Stimulated activated CD8-positive, alpha-beta memory T cell treated with anti-CD3 and anti-CD28 coated beads, Interleukin-4, amount 100 ng/mL, for 4 hours (primary cell): Measurements from ENCODE around the gene RASAL2.

Experiments
- DNase-seq, 2 donors: peaks; one replicate each; pipeline ENCODE4 v3.0.0-alpha.2; 2020; ENCODE audit warnings: low read depth in 2 of 2, low spot score in 1 of 2

Gene RASAL2

GRCh38 chr1:178436899-178437298 is 343.0 kb downstream of the RASAL2 start:
- DNase-seq = no peak

DNA sequence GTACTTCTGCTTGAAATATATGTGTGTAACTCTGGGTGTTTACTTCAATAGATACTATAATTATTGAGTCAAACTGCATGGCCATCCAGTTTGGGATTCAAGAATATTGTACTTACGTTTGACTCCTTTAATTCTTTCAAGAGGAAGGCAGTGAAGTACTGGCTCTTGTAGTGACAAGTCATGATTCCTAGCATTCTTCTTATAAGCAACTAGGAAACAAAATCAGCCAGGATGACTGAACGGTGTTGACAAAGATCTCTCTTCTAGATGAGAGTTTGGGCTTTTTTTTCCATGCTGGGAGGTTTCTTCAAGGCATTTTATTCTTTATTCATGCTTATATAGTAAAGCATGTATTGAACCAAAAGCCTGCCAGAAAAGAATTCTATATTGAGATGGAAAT is 344.5 kb downstream of the RASAL2 start:
- DNase-seq = no peak

DNA sequence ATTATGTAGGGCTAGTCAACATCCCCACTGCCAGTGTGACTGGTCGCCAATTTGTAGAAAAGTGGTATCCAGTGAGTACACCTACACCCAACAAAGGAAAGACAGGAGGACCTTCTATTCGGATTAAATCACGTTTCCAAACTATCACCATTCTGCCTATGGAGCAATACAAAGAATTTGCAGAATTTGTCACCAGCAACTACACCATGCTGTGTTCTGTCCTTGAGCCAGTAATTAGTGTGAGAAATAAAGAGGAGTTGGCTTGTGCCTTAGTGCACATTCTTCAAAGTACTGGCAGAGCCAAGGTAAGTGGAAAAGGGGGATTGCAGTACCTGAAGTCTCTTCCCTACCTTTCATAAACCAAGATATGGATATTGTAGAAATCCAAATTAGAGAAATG is 349.0 kb downstream of the RASAL2 start:
- no peak for DNase-seq

- DNase-seq = no peak
These were observed 357.0 kb downstream of the RASAL2 start for GRCh38 chr1:178450871-178451270.

GRCh38 chr1:178451529-178451928 is 357.6 kb downstream of the RASAL2 start:
- DNase-seq = no peak

- DNase-seq = no peak
These were observed 358.1 kb downstream of the RASAL2 start for GRCh38 chr1:178452013-178452412.

DNA sequence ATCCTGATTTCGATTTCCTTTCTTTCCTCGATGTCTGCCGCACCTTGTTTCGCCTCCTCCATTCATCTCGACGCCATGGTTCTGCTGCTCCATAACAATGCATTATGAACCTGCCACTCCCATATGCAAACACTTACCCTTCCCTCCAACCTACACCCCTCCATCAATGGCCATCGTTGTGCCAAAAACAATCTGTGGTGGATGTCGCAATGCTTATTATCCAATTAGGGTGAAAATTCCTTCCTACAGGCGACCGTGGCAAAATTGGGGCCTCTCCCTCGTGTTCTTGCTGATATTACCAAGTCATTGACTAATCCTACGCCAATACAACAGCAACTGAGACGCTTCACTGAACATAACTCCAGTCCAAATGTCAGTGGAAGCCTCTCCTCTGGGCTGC is 362.6 kb downstream of the RASAL2 start:
- no peak for DNase-seq

- no peak for DNase-seq
These were observed 363.7 kb downstream of the RASAL2 start for GRCh38 chr1:178457651-178458050.

DNA sequence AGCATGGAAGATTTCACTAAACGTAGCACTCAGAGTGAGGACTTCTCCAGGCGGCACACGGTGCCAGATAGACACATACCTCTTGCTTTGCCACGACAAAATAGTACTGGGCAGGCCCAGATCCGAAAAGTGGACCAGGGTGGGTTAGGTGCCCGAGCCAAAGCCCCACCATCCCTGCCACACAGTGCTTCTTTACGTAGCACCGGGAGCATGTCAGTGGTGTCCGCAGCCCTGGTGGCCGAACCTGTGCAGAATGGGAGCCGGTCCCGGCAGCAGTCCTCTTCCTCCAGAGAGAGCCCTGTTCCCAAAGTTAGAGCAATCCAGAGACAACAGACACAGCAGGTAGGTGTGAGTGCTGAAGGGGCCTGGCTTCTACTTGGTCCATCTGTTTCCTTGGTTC is 364.3 kb downstream of the RASAL2 start:
- no peak for DNase-seq

DNA sequence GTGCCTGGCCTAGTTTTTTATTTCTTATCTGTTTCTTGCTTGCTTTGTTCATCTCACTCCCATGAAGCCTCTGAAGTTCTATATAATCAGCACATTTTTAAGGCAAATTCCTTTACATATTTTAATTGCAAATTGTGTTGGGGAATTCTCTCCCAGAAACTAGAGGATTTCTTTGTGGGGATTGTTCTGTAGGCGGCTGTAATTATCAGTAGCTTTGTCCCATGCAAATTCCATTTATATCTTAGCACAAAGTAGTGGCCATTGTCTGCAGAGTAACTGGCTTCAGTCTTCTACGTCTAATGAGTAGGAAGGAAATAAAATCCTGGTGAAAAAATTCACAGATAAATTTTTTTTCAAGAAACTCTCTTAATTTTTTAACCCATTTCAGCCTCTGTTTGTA is 367.2 kb downstream of the RASAL2 start:
- no peak for DNase-seq

DNA sequence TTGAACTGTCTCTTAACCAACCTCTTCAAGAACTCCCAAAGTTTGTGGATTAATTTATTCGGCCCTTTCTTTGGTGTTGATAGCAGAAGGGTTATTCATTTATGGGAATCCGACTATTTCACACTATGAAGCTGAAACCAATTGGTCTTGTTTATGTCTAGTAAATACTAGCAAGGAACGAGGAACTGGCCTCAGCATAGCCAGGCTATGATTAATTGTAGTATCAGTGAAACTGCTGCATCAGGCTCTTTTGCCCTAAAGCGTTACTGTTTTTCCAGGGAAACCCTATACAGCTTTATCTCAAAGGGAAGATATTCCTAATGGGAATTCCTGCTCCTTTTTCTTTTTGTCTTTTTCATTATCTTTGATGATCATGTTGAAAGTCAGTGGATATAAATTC is 367.8 kb downstream of the RASAL2 start:
- no peak for DNase-seq

GRCh38 chr1:178464141-178464540 is 370.2 kb downstream of the RASAL2 start:
- no peak for DNase-seq

- no peak for DNase-seq
These were observed 370.7 kb downstream of the RASAL2 start for GRCh38 chr1:178464566-178464965.

DNA sequence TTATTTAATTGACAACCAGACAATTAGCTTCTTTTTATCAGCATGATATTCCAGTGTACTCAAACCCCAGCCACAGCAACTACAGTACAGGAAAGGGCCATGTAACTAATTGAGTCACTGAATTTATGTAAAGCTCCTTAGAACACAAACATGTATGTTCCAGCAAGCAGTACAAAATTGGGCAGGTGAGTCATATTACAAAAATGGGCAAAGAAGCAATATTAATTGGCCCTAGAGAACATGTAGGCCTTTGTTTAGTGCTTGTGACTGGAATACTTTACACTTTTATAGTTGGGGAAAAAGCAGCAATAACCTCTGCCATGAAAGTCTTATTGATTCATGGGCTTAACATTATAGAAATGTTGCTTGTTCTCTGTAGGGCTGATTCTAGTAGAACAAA is 371.1 kb downstream of the RASAL2 start:
- DNase-seq = no peak

- no peak for DNase-seq
These were observed 373.9 kb downstream of the RASAL2 start for GRCh38 chr1:178467837-178468236.

DNA sequence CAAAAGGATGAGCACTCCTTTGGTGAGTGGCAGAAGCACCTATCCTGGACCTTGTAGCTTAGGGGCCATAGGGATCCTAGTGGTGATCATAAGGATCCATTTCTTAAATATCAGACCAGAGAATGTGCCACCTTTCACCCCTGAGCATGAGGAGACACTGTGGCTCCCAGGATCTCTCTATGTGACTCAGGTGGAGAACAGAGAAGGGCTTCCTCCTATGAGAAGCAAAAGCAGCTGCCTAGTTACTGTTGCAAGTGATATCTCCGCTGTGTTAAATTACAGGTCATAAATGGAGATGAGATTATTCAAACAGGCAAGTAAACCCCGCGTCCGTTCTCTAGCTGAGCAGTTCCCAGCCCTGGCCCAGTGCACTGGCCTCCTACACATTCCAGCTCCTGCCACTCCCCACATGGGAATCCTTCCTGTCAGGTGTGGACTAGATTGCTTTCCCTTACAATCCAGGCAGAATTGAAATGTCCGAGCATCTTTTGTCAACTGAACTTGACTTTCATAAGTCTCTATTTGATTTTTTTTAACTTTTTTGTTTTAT is 376.6 kb downstream of the RASAL2 start:
- DNase-seq = no peak

- DNase-seq = no peak
These were observed 378.6 kb downstream of the RASAL2 start for GRCh38 chr1:178472531-178472930.

GRCh38 chr1:178477373-178477772 is 383.5 kb downstream of the RASAL2 start:
- DNase-seq = no peak

GRCh38 chr1:178477841-178478240 is 383.9 kb downstream of the RASAL2 start:
- DNase-seq = no peak

DNA sequence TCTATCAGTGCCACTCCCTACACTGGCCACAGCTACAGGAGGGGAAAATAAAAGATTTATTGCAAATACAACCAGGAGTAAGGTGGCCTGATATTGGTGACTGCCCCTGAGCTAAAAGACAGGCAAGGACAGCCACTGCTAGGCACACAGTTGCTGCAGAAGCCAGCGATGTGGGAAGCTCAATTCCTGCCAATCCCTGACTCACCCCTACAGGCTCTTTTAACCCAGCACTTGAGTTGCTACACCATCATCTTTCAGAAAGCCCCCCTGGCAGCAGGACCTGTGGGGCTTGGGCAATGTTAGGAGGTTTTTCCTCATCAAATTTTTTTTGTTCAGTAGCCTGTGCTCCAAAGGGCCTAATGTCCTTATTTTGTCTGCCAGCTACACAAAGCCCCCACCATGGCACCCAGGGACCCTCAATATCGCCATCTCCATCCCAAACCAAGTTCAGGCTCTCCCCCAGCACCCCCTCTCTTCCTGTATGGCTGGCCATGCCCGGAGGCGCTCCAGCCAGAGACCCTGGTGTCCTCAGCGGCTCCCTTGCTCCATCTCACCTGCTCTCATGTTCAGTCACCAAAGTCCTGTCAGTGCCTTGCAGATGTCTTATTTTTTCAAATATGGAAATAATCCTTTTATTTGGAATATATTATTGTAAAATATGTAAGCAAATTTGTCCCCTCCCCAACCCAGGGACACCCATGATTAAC is 389.5 kb downstream of the RASAL2 start:
- no peak for DNase-seq

GRCh38 chr1:178484698-178485225 is 390.9 kb downstream of the RASAL2 start:
- no peak for DNase-seq

- DNase-seq = no peak
These were observed 391.7 kb downstream of the RASAL2 start for GRCh38 chr1:178485541-178485981.
